HEK293 (cell line): Measurements from ENCODE around the gene OBSCN.

Source experiments
- CTCF ChIA-PET: fragments of 350-600 bp; formaldehyde crosslinking; extraction: SDS; loops from one replicate; lab custom pipeline; 2021; ENCODE audit warnings: antibody characterized with exemption; lab: Yijun Ruan, JAX
- POLR2A ChIA-PET: fragments of 300-600 bp; formaldehyde crosslinking; extraction: SDS; loops from one replicate; lab custom pipeline; 2020; ENCODE audit warnings: antibody characterized with exemption, inconsistent platforms; lab: Yijun Ruan, JAX
- H3K27ac ChIP-seq: fragments of 200-500 bp; sonication (Bioruptor generic); 2 replicates; pipeline ENCODE4 v1.5.1; 2014; ENCODE audit warnings: low read depth, low read length, control low read depth, inconsistent platforms; ENCODE audit errors: extremely low read depth
- H3K36me3 ChIP-seq, 2 experiments: fragments of 200-500 bp in 1 of 2; sonication (Bioruptor generic) in 1 of 2; 1 replicate in 1 of 2; 2 replicates in 1 of 2; pipeline ENCODE4 v1.5.1; 2014 to 2017; ENCODE audit warnings: inconsistent platforms in 2 of 2, low read length in 2 of 2; ENCODE audit not compliant: control insufficient read depth in 2 of 2, insufficient read depth in 1 of 2
- H3K4me1 ChIP-seq: fragments of 200-500 bp; sonication (Bioruptor generic); 2 replicates; pipeline ENCODE4 v1.5.1; 2014; ENCODE audit warnings: mild to moderate bottlenecking, low read length, inconsistent platforms; ENCODE audit not compliant: control insufficient read depth, insufficient read depth
- H3K4me3 ChIP-seq: 2 replicates; pipeline ENCODE4 v1.5.1; 2011; ENCODE audit warnings: low read depth, mild to moderate bottlenecking, control low read depth, low read length, moderate library complexity
- H3K9me3 ChIP-seq: fragments of 200-500 bp; sonication (Bioruptor generic); 2 replicates; pipeline ENCODE4 v1.5.1; 2014; ENCODE audit warnings: low read depth, low read length, inconsistent platforms; ENCODE audit not compliant: control insufficient read depth, insufficient read depth
- CTCF ChIP-seq: fragments of 450-650 bp; formaldehyde crosslinking; IDR thresholded peaks from 2 replicates; pipeline ENCODE4 v1.5.1; 2016; ENCODE audit warnings: missing biosample characterization, missing genetic modification characterization
- GLIS1 ChIP-seq: fragments of 450-650 bp; formaldehyde crosslinking; IDR thresholded peaks from 2 replicates; pipeline ENCODE4 v1.5.1; 2016; ENCODE audit warnings: missing biosample characterization, missing genetic modification characterization
- KLF1 ChIP-seq: fragments of 450-650 bp; formaldehyde crosslinking; IDR thresholded peaks from 2 replicates; pipeline ENCODE4 v1.5.1; 2016; ENCODE audit warnings: missing biosample characterization, missing genetic modification characterization
- MEIS1 ChIP-seq: sonication (generic); formaldehyde crosslinking; IDR thresholded peaks from 2 replicates; pipeline ENCODE4 v1.8.1; 2022; ENCODE audit warnings: missing genetic modification reagents, mild to moderate bottlenecking, borderline replicate concordance
- SETDB1 ChIP-seq: IDR thresholded peaks from one replicate; pipeline ENCODE4 v1.6.1; 2017; ENCODE audit warnings: mild to moderate bottlenecking, low read length, moderate library complexity, mixed read lengths; ENCODE audit not compliant: insufficient read length
- SP3 ChIP-seq: fragments of 450-650 bp; formaldehyde crosslinking; IDR thresholded peaks from 2 replicates; pipeline ENCODE4 v1.5.1; 2016; ENCODE audit warnings: missing biosample characterization, missing genetic modification characterization
- ZBTB48 ChIP-seq: fragments of 450-650 bp; formaldehyde crosslinking; IDR thresholded peaks from 2 replicates; pipeline ENCODE4 v1.5.1; 2016; ENCODE audit warnings: missing biosample characterization, missing genetic modification characterization
- ZBTB8A ChIP-seq: fragments of 450-650 bp; formaldehyde crosslinking; IDR thresholded peaks from 2 replicates; pipeline ENCODE4 v1.5.1; 2016; ENCODE audit warnings: missing biosample characterization, missing genetic modification characterization
- ZFP69B ChIP-seq: fragments of 450-650 bp; formaldehyde crosslinking; IDR thresholded peaks from 2 replicates; pipeline ENCODE4 v1.5.1; 2016; ENCODE audit warnings: missing biosample characterization, missing genetic modification characterization
- ZIC2 ChIP-seq: fragments of 450-650 bp; formaldehyde crosslinking; IDR thresholded peaks from 2 replicates; pipeline ENCODE4 v1.5.1; 2016; ENCODE audit warnings: missing biosample characterization, missing genetic modification characterization
- ZNF404 ChIP-seq: fragments of 450-650 bp; formaldehyde crosslinking; IDR thresholded peaks from 2 replicates; pipeline ENCODE4 v1.5.1; 2017; ENCODE audit warnings: missing biosample characterization, missing genetic modification characterization
- ZNF433 ChIP-seq: fragments of 450-650 bp; formaldehyde crosslinking; IDR thresholded peaks from 2 replicates; pipeline ENCODE4 v1.5.1; 2016; ENCODE audit warnings: missing biosample characterization, missing genetic modification characterization, low read depth
- ZNF600 ChIP-seq: fragments of 450-650 bp; formaldehyde crosslinking; IDR thresholded peaks from 2 replicates; pipeline ENCODE4 v1.5.1; 2016; ENCODE audit warnings: missing biosample characterization, missing genetic modification characterization
- ZNF610 ChIP-seq: fragments of 450-650 bp; formaldehyde crosslinking; IDR thresholded peaks from 2 replicates; pipeline ENCODE4 v1.5.1; 2016; ENCODE audit warnings: missing biosample characterization, missing genetic modification characterization, borderline replicate concordance
- ZNF621 ChIP-seq: fragments of 450-650 bp; formaldehyde crosslinking; IDR thresholded peaks from 2 replicates; pipeline ENCODE4 v1.5.1; 2017; ENCODE audit warnings: missing biosample characterization, missing genetic modification characterization
- ZNF677 ChIP-seq: fragments of 450-650 bp; IDR thresholded peaks from 2 replicates; pipeline ENCODE4 v1.5.0; 2018; ENCODE audit warnings: missing biosample characterization, mild to moderate bottlenecking, missing genetic modification characterization, moderate library complexity
- ZNF692 ChIP-seq: fragments of 450-650 bp; formaldehyde crosslinking; IDR thresholded peaks from 2 replicates; pipeline ENCODE4 v1.5.1; 2016; ENCODE audit warnings: missing biosample characterization, missing genetic modification characterization
- ZSCAN30 ChIP-seq: fragments of 450-650 bp; IDR thresholded peaks from 2 replicates; pipeline ENCODE4 v1.5.1; 2018; ENCODE audit warnings: missing biosample characterization, mild to moderate bottlenecking, missing genetic modification characterization, moderate library complexity

Gene OBSCN

DNA sequence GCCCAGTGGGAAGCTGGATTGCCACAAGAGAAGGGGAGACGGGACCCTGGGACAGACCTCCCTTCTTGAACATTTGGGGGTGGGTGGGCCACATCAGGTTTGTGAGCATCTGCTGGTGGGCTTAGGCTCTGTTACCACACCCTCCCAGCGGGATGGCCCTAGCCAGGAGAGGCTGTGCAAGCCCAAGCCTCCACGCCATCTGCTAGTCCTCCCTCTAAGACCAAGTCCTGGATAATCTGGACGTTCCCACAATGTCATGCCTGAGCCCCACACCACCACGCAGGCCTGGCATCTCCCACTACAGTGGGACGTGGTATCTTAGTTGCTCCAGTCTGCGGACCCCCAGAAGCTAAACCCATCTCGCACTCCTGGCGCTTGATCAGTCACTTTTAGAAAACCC, 46.0 kb upstream of the OBSCN start:
- Histone ChIP-seq H3K27ac (no peak overlapping the region), H3K9me3 (no peaks in the 10 kb centered on the region), H3K4me1 (peaks cover 3% of the 10 kb centered on the region), H3K36me3 (no peaks in the 10 kb centered on the region), H3K4me3 (no peak overlapping the region)
- POLR2A ChIA-PET = interaction anchor here (0.7 to 7.7 kb wide), 5 partner anchors 9 to 331 kb away, joined by 3 to 82 read pairs (median 4); partner anchors contain the start of genes GJC2 and GUK1
- CTCF ChIA-PET = interaction anchor here (1.1 to 1.9 kb wide), 2 partner anchors 31 to 157 kb away, joined by 3 to 6 read pairs; no protein-coding TSS in a partner anchor
- TF ChIP-seq MEIS1 (CRISPR knock-in tag) (no peak), ZNF677 (tag by site-specific recombination) (no peak), ZBTB8A (tag by site-specific recombination) (no peak), ZNF621 (tag by site-specific recombination) (no peak), ZNF404 (tag by site-specific recombination) (no peak), ZNF433 (tag by site-specific recombination) (no peak), SETDB1 (no peak), ZNF610 (no peak), CTCF (tag by site-specific recombination) (no peak)

- ChIA-PET CTCF (interaction anchor here (0.6 to 1.1 kb wide), 2 partner anchors 39 to 158 kb away, joined by 3 read pairs; no protein-coding TSS in a partner anchor), POLR2A (interaction anchor here (0.6 to 7.7 kb wide), 6 partner anchors 10 to 1197 kb away, joined by 3 to 82 read pairs (median 6); partner anchors contain the start of gene GJC2)
- no peaks in the 10 kb centered on the region for H3K9me3 ChIP-seq
- peaks cover 4% of the 10 kb centered on the region for H3K4me1 ChIP-seq
- no peak overlapping the region for H3K27ac ChIP-seq
- H3K4me3 ChIP-seq = no peak overlapping the region
- H3K36me3 ChIP-seq = no peaks in the 10 kb centered on the region
- TF ChIP-seq ZNF692 (peak; percentile 71), ZIC2 (peak; percentile 46), ZNF600 (tag by site-specific recombination) (no peak), ZFP69B (tag by site-specific recombination) (0 out of 2 replicates have a peak, but pooled peaks have one; percentile 18), ZSCAN30 (tag by site-specific recombination) (0 out of 2 replicates have a peak, but pooled peaks have one; percentile 28), ZBTB48 (tag by site-specific recombination) (peak; percentile 48), KLF1 (tag by site-specific recombination) (peak; percentile 51), SP3 (tag by site-specific recombination) (no peak), GLIS1 (tag by site-specific recombination) (peak; percentile 97)
These were observed 45.4 kb upstream of the OBSCN start for GRCh38 chr1:228162286-228163006.
